HUES48 (cell line): ENCODE results near the gene R3HCC1L.

ENCODE experiments used
- H3K27ac ChIP-seq: one replicate; pipeline ENCODE4 v1.7.0; 2013; ENCODE audit warnings: low read depth, low read length, inconsistent platforms
- H3K27me3 ChIP-seq: 2 replicates; pipeline ENCODE4 v1.6.1; 2013; ENCODE audit warnings: mild to moderate bottlenecking, low read length; ENCODE audit not compliant: control insufficient read depth, insufficient read depth
- H3K36me3 ChIP-seq: 2 replicates; pipeline ENCODE4 v1.6.1; 2013; ENCODE audit warnings: low read length; ENCODE audit not compliant: control insufficient read depth, insufficient read depth
- H3K4me1 ChIP-seq: 2 replicates; pipeline ENCODE4 v1.6.1; 2013; ENCODE audit warnings: mild to moderate bottlenecking, low read length; ENCODE audit not compliant: control insufficient read depth, insufficient read depth
- H3K4me3 ChIP-seq: 2 replicates; pipeline ENCODE4 v1.5.1; 2013; ENCODE audit warnings: mild to moderate bottlenecking, low read depth, low read length
- H3K9ac ChIP-seq: 2 replicates; pipeline ENCODE4 v1.6.1; 2013; ENCODE audit warnings: mild to moderate bottlenecking, low read depth, low read length, moderate library complexity
- H3K9me3 ChIP-seq: 2 replicates; pipeline ENCODE4 v1.6.1; 2013; ENCODE audit warnings: low read length; ENCODE audit not compliant: control insufficient read depth, insufficient read depth

R3HCC1L gene

GRCh38 chr10:98248018-98248417, 113.6 kb downstream of the R3HCC1L start:
- Histone ChIP-seq H3K9me3 (no peaks in the 10 kb centered on the region), H3K4me3 (no peak overlapping the region), H3K9ac (no peak overlapping the region), H3K27ac (no peak overlapping the region), H3K27me3 (no peaks in the 10 kb centered on the region), H3K36me3 (peaks cover 50% of the 10 kb centered on the region), H3K4me1 (peaks cover 6% of the 10 kb centered on the region; the same call in 1 of the 2 replicates)

- Histone ChIP-seq H3K27me3 (no peaks in the 10 kb centered on the region), H3K27ac (no peak overlapping the region), H3K4me1 (peaks cover 6% of the 10 kb centered on the region; the same call in 1 of the 2 replicates), H3K9ac (no peak overlapping the region), H3K36me3 (peaks cover 43% of the 10 kb centered on the region), H3K4me3 (no peak overlapping the region), H3K9me3 (no peaks in the 10 kb centered on the region)
Observed at GRCh38 chr10:98249134-98249533, 114.7 kb downstream of the R3HCC1L start.

- Histone ChIP-seq H3K9me3 (no peaks in the 10 kb centered on the region), H3K9ac (no peak overlapping the region), H3K4me3 (no peak overlapping the region), H3K4me1 (peaks cover 6% of the 10 kb centered on the region; the same call in 1 of the 2 replicates), H3K27ac (no peak overlapping the region), H3K27me3 (no peaks in the 10 kb centered on the region), H3K36me3 (peaks cover 21% of the 10 kb centered on the region; the same call in 1 of the 2 replicates)
Observed at GRCh38 chr10:98251399-98251798, 116.9 kb downstream of the R3HCC1L start.

- H3K4me1 ChIP-seq = peaks cover 6% of the 10 kb centered on the region; the same call in 1 of the 2 replicates
- no peaks in the 10 kb centered on the region for H3K27me3 ChIP-seq
- H3K4me3 ChIP-seq = no peak overlapping the region
- no peaks in the 10 kb centered on the region for H3K9me3 ChIP-seq
- peaks cover 11% of the 10 kb centered on the region; the same call in 1 of the 2 replicates for H3K36me3 ChIP-seq
- H3K27ac ChIP-seq = no peak overlapping the region
- no peak overlapping the region for H3K9ac ChIP-seq
Observed at GRCh38 chr10:98252464-98252863, 118.0 kb downstream of the R3HCC1L start.

- peaks cover 6% of the 10 kb centered on the region; the same call in 1 of the 2 replicates for H3K4me1 ChIP-seq
- H3K9ac ChIP-seq = no peak overlapping the region
- H3K27ac ChIP-seq = no peak overlapping the region
- no peak overlapping the region for H3K4me3 ChIP-seq
- peaks cover 3% of the 10 kb centered on the region; the same call in 1 of the 2 replicates for H3K36me3 ChIP-seq
- no peaks in the 10 kb centered on the region for H3K9me3 ChIP-seq
- no peaks in the 10 kb centered on the region for H3K27me3 ChIP-seq
Observed at GRCh38 chr10:98253499-98253898, 119.0 kb downstream of the R3HCC1L start.

GRCh38 chr10:98254234-98254974, 119.9 kb downstream of the R3HCC1L start:
- no peaks in the 10 kb centered on the region for H3K36me3 ChIP-seq
- H3K27me3 ChIP-seq = no peaks in the 10 kb centered on the region
- H3K27ac ChIP-seq = no peak overlapping the region

GRCh38 chr10:98255146-98255877, 120.9 kb downstream of the R3HCC1L start:
- H3K36me3 ChIP-seq = no peaks in the 10 kb centered on the region
- no peaks in the 10 kb centered on the region for H3K27me3 ChIP-seq
- no peak overlapping the region for H3K9ac ChIP-seq
- peaks cover 6% of the 10 kb centered on the region; the same call in 1 of the 2 replicates for H3K4me1 ChIP-seq
- H3K27ac ChIP-seq = no peak overlapping the region
- H3K4me3 ChIP-seq = no peak overlapping the region
- H3K9me3 ChIP-seq = no peaks in the 10 kb centered on the region

More at GRCh38 chr10:98254234-98254974, 119.9 kb downstream of the R3HCC1L start:
- H3K9ac ChIP-seq = no peak overlapping the region
- H3K4me3 ChIP-seq = no peak overlapping the region
- no peaks in the 10 kb centered on the region for H3K9me3 ChIP-seq
- peaks cover 6% of the 10 kb centered on the region; the same call in 1 of the 2 replicates for H3K4me1 ChIP-seq

- Histone ChIP-seq H3K27ac (no peak overlapping the region), H3K9ac (no peak overlapping the region), H3K4me3 (no peak overlapping the region), H3K9me3 (no peaks in the 10 kb centered on the region), H3K27me3 (no peaks in the 10 kb centered on the region), H3K36me3 (no peaks in the 10 kb centered on the region), H3K4me1 (peaks cover 4% of the 10 kb centered on the region; the same call in 1 of the 2 replicates)
Observed at GRCh38 chr10:98256692-98257091, 122.2 kb downstream of the R3HCC1L start.

GRCh38 chr10:98257198-98257597, 122.7 kb downstream of the R3HCC1L start:
- no peak overlapping the region for H3K9ac ChIP-seq
- H3K36me3 ChIP-seq = no peaks in the 10 kb centered on the region
- no peak overlapping the region for H3K4me3 ChIP-seq
- no peaks in the 10 kb centered on the region for H3K27me3 ChIP-seq
- H3K27ac ChIP-seq = no peak overlapping the region
- H3K4me1 ChIP-seq = no peaks in the 10 kb centered on the region; the same call in 1 of the 2 replicates
- no peaks in the 10 kb centered on the region for H3K9me3 ChIP-seq

- no peaks in the 10 kb centered on the region for H3K9me3 ChIP-seq
- H3K4me1 ChIP-seq = no peaks in the 10 kb centered on the region
- H3K27ac ChIP-seq = no peak overlapping the region
- H3K36me3 ChIP-seq = no peaks in the 10 kb centered on the region
- H3K4me3 ChIP-seq = no peak overlapping the region
- no peak overlapping the region for H3K9ac ChIP-seq
- H3K27me3 ChIP-seq = no peaks in the 10 kb centered on the region
Observed at GRCh38 chr10:98257961-98258360, 123.5 kb downstream of the R3HCC1L start.
